ENCODE results near the gene PLS3. TPM values are rescaled to one million over a fixed set of nuclear protein-coding genes. Genes with fewer than 3 reads are reported as not detected.
A peak's percentile ranks its signal among the peaks of the same experiment; 100 is the strongest.

PLS3 gene
- 100 to 1,000 TPM in 1 of 4 donors, 10 to 100 TPM in 2, 1 to 10 TPM in 1; 4.5 to 160 (median 21.9) TPM for total RNA-seq

- Histone ChIP-seq H3K27ac (peak within 1 kb of the TSS; percentile 83 to 89 (median 88)), H3K27me3 (no peaks in the 10 kb centered on the region), H3K4me1 (no peaks in the 10 kb centered on the region), H3K36me3 (no peaks in the 10 kb centered on the region), H3K4me3 (peak within 1 kb of the TSS; percentile 1 to 64 (median 52)), H3K9me3 (no peaks in the 10 kb centered on the region)
- peak; percentile 72 for DNase-seq
- TF ChIP-seq POLR2AphosphoS5 (IDR thresholded peaks at IDR 0.05) (peak; percentile 44 to 73 (median 70)), EP300 (IDR thresholded peaks at IDR 0.05; ENCODE audit: low read depth) (no peak), POLR2A (IDR thresholded peaks at IDR 0.05) (peak; percentile 33), CTCF (IDR thresholded peaks at IDR 0.05) (no peak)
- intact Hi-C loops (cut with DNase I; ENCODE audit: low total_unique reads) (no loop called here), in situ Hi-C loops (cut with MboI; ENCODE audit: low pct_ligation_motif_present in 1 of 4, low pct_unique_long_range_greater_than_20kb in 1 of 4, low sequenced_read_pairs in 3 of 4) (no loop called here)
- 19% methylated on average over 37 of the region's 40 CpGs; no CpG with 5 or more reads in 1 of the 2 donors for WGBS, 2 donors (ENCODE audit: low coverage in 1 of 2)
These were observed at the start of gene PLS3 for GRCh38 chrX:115560978-115561604. PLS3 (plus strand) TSS chrX:115561174; CDS start chrX:115610251, 49,077 bp downstream.

- DNase-seq = no peak
- in situ Hi-C loops (cut with MboI; ENCODE audit: low pct_ligation_motif_present in 1 of 4, low pct_unique_long_range_greater_than_20kb in 1 of 4, low sequenced_read_pairs in 3 of 4) = no loop called here
- TF ChIP-seq CTCF (IDR thresholded peaks at IDR 0.05) = no peak
- no peaks in the 10 kb centered on the region for H3K36me3 ChIP-seq
- 37 to 49% methylated on average over 2 of the region's 2 CpGs for WGBS, 2 donors (ENCODE audit: low coverage in 1 of 2)
- intact Hi-C loops (cut with DNase I; ENCODE audit: low total_unique reads) = no loop called here
- no peak overlapping the region for H3K4me3 ChIP-seq
- no peaks in the 10 kb centered on the region for H3K4me1 ChIP-seq
- H3K9me3 ChIP-seq = no peaks in the 10 kb centered on the region
- H3K27ac ChIP-seq = no peak overlapping the region
- no peaks in the 10 kb centered on the region for H3K27me3 ChIP-seq
These were observed 42.9 kb upstream of the PLS3 start for GRCh38 chrX:115518113-115518512.

- Histone ChIP-seq H3K4me1 (no peaks in the 10 kb centered on the region), H3K27me3 (no peaks in the 10 kb centered on the region), H3K4me3 (no peak overlapping the region), H3K9me3 (no peaks in the 10 kb centered on the region), H3K27ac (no peak overlapping the region), H3K36me3 (no peaks in the 10 kb centered on the region)
- no peak for TF ChIP-seq CTCF (IDR thresholded peaks at IDR 0.05)
- no peak for TF ChIP-seq POLR2A (IDR thresholded peaks at IDR 0.05)
- no peak for TF ChIP-seq EP300 (IDR thresholded peaks at IDR 0.05; ENCODE audit: low read depth)
- no peak for TF ChIP-seq POLR2AphosphoS5 (IDR thresholded peaks at IDR 0.05)
- in situ Hi-C loops (cut with MboI; ENCODE audit: low pct_ligation_motif_present in 1 of 4, low pct_unique_long_range_greater_than_20kb in 1 of 4, low sequenced_read_pairs in 3 of 4) (no loop called here), intact Hi-C loops (cut with DNase I; ENCODE audit: low total_unique reads) (no loop called here)
- 14 to 33% methylated on average over 1 of the region's 1 CpG for WGBS, 2 donors (ENCODE audit: low coverage in 1 of 2)
- DNase-seq = no peak
These were observed 39.2 kb upstream of the PLS3 start for GRCh38 chrX:115521741-115522140.

GRCh38 chrX:115522952-115523351, 38.0 kb upstream of the PLS3 start:
- Histone ChIP-seq H3K27ac (no peak overlapping the region), H3K36me3 (no peaks in the 10 kb centered on the region), H3K4me1 (no peaks in the 10 kb centered on the region), H3K27me3 (no peaks in the 10 kb centered on the region), H3K9me3 (no peaks in the 10 kb centered on the region), H3K4me3 (no peak overlapping the region)
- DNase-seq = no peak
- in situ Hi-C loops (cut with MboI; ENCODE audit: low pct_ligation_motif_present in 1 of 4, low pct_unique_long_range_greater_than_20kb in 1 of 4, low sequenced_read_pairs in 3 of 4) (no loop called here), intact Hi-C loops (cut with DNase I; ENCODE audit: low total_unique reads) (no loop called here)
- TF ChIP-seq POLR2AphosphoS5 (IDR thresholded peaks at IDR 0.05) (no peak), CTCF (IDR thresholded peaks at IDR 0.05) (no peak), EP300 (IDR thresholded peaks at IDR 0.05; ENCODE audit: low read depth) (no peak), POLR2A (IDR thresholded peaks at IDR 0.05) (no peak)

Measured in transverse colon (tissue), 4 donors.